BLaER1 (cell line): ENCODE results near the gene FBXL14.
A peak's percentile ranks its signal among the peaks of the same experiment; 100 is the strongest.

Source experiments
- H3K27ac ChIP-seq: shearing (Covaris generic); formaldehyde crosslinking; 2 replicates; pipeline ENCODE4 v1.8.1; 2022
- H3K27me3 ChIP-seq: shearing (Covaris generic); formaldehyde crosslinking; 2 replicates; pipeline ENCODE4 v1.8.1; 2022
- H3K36me3 ChIP-seq: shearing (Covaris generic); formaldehyde crosslinking; 2 replicates; pipeline ENCODE4 v1.8.1; 2022
- H3K4me1 ChIP-seq: shearing (Covaris generic); formaldehyde crosslinking; 2 replicates; pipeline ENCODE4 v1.8.1; 2022
- H3K4me2 ChIP-seq: shearing (Covaris generic); formaldehyde crosslinking; 2 replicates; pipeline ENCODE4 v1.8.1; 2022
- H3K4me3 ChIP-seq: shearing (Covaris generic); formaldehyde crosslinking; 2 replicates; pipeline ENCODE4 v1.8.1; 2022
- H3K9ac ChIP-seq: shearing (Covaris generic); formaldehyde crosslinking; 2 replicates; pipeline ENCODE4 v1.8.1; 2022
- H3K9me3 ChIP-seq: shearing (Covaris generic); formaldehyde crosslinking; 2 replicates; pipeline ENCODE4 v1.8.1; 2022
- H4K20me1 ChIP-seq: shearing (Covaris generic); formaldehyde crosslinking; 2 replicates; pipeline ENCODE4 v1.8.1; 2022
- Cebpa-rat ChIP-seq: shearing (Covaris generic); IDR thresholded peaks from 2 replicates; pipeline ENCODE4 v1.8.1; 2022

The FBXL14 gene

DNA sequence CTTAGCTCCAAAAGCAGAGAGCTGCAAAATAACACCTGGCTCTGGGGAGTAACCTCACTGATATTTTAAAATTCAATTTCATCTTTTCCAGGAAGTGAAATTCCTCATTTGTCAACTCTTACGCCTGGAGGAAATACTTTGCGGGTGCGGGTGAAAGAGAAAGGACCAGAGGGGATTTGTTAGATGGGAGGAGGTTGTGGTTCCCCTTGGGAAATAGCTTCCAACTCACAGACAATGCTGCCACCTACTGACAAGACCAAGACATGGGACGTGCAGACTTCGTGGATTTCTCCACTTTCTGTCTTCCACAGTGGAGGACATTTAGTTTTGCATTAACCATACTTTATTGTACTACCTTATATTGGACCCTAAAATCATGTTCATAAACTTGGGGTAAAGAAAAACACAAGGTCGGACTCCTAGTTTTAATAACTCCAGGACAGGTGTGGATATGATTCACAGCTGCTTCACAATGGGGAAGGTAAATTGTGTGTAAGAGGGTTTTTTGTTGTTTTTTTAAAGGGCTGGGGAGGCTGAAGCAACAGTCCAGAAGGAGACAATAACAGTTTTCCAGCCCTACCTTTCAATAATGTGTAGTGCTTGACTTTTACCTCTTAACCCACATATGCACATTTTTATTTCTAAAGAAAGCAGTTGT, 10.8 kb downstream of the FBXL14 start:
- Histone ChIP-seq H3K27ac (no peak overlapping the region), H4K20me1 (peaks cover 62% of the 10 kb centered on the region), H3K9ac (no peak overlapping the region), H3K4me2 (peak overlapping the region; percentile 57), H3K9me3 (no peaks in the 10 kb centered on the region), H3K4me1 (peaks cover 39% of the 10 kb centered on the region), H3K36me3 (no peaks in the 10 kb centered on the region), H3K27me3 (no peaks in the 10 kb centered on the region), H3K4me3 (no peak overlapping the region)
- no peak for TF ChIP-seq Cebpa-rat

DNA sequence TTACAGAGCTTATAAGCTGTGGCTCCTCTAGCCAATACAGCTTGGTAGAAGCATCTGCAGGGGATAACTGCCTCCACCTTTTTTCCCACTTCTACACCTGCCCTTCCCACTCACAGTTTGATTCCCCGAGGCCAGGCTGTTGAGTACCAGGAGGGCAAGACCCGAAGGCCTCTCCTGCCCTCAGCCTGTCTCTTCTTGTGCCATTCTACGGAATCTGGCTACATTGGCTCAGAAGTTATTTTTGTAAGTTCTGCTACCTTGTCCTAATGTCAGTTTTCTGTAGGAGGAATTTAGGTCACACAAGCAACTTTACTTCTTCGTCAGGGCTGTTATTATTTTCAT, 11.7 kb downstream of the FBXL14 start:
- Histone ChIP-seq H3K27me3 (no peaks in the 10 kb centered on the region), H3K4me3 (no peak overlapping the region), H3K4me2 (no peak overlapping the region), H3K9ac (0 out of 2 replicates have a peak overlapping the region, but pooled peaks have one; percentile 4), H3K36me3 (no peaks in the 10 kb centered on the region), H3K9me3 (no peaks in the 10 kb centered on the region), H3K4me1 (peaks cover 30% of the 10 kb centered on the region), H4K20me1 (peaks cover 53% of the 10 kb centered on the region), H3K27ac (no peak overlapping the region)
- no peak for TF ChIP-seq Cebpa-rat

DNA sequence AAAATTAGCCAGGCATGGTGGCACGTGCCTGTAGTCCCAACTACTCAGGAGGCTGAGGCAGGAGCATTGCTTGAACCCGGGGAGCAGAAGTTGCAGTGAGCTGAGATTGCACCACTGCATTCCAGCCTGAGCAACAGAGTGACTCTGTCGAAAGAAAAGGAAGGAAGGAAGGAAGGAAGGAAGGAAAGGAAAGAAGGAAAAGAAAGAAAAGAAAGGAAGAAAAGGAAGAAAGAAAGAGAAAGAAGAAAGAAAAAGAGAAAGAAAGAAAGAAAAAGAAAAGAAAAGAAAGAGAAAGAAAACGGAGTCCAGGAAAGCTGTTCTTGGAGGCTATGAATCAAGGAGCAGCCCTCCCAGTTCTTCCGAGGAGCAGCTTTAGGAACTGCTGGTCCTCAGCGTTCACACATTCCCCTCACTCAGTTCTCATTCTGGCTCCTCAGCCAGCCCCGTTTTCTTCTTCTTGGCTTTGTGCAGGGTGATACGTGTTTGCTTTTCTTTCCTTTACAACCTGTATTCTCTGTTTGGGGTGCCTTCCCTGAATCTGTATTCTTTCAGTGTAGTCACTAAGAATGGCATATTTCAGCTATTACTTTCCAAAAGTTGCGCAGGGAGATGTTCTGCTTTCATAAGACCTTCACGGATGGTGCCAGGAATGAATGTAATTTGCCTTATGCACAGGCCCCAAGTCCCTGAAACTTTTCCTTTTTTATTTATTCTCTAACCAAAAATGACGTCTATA, 12.2 kb downstream of the FBXL14 start:
- peaks cover 48% of the 10 kb centered on the region for H4K20me1 ChIP-seq
- no peak overlapping the region for H3K27ac ChIP-seq
- H3K9me3 ChIP-seq = no peaks in the 10 kb centered on the region
- H3K9ac ChIP-seq = 0 out of 2 replicates have a peak overlapping the region, but pooled peaks have one; percentile 4
- no peaks in the 10 kb centered on the region for H3K27me3 ChIP-seq
- H3K4me2 ChIP-seq = no peak overlapping the region
- no peaks in the 10 kb centered on the region for H3K36me3 ChIP-seq
- no peak overlapping the region for H3K4me3 ChIP-seq
- H3K4me1 ChIP-seq = peaks cover 30% of the 10 kb centered on the region
- no peak for TF ChIP-seq Cebpa-rat

DNA sequence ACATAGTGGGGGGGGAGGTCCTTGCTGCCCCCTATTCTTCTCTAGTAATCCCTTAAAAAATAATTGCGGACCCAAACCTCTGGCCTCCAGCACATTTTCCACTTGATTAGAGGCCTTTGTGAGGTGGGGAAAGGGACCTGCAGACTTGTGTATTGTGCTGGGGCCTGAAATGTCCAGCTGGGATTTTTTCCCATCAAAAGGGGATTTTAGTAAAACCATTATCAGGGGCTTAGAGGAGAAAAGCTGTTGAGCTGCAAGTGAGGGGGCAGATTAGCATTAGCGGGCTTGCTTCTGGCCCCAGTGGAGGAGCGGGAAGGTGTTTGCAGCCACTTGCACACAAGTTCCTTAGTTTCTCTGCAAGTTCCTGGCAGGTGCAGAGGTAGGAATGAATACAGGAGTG, 13.9 kb downstream of the FBXL14 start:
- Histone ChIP-seq H3K36me3 (no peaks in the 10 kb centered on the region), H3K4me1 (peaks cover 34% of the 10 kb centered on the region), H3K9ac (no peak overlapping the region), H3K9me3 (no peaks in the 10 kb centered on the region), H3K27me3 (no peaks in the 10 kb centered on the region), H3K4me2 (no peak overlapping the region), H4K20me1 (peaks cover 42% of the 10 kb centered on the region; the same call in 1 of the 2 replicates), H3K4me3 (no peak overlapping the region), H3K27ac (no peak overlapping the region)
- no peak for TF ChIP-seq Cebpa-rat

DNA sequence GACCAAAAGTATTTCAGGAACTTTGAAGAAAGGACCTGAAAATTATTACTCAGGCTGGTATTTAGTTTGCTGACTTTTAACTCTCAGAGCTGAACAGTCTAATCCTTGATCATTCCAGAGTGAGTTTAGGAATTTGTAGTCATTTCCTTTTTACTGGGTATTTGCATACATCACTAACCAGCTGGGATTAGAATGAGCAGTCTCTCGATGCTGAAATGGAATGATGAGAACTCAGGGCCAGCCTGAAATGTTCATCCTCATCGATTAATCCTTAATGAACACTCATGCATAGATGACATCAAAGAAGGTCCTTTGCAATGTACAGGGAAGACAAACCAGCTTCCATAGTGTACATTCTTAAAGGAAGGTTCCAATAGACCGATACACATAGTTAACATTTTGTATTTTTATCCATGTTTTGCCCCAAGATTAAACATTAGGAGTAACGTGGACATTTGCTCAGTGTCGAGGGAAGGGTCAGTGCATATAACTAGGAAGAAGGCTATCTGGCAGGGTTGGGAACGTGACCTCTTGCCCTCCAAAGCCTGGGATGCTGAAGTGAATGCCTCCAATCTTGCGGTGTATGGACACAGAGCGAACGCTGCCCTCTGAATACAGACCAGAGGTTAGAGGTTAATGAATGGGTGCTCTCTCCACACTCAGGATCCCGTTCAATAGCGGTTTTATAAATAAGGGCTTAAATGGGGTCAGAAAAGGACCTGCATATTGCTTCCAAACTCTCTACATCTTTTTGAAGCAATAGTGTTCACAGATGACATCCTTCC, 14.5 kb downstream of the FBXL14 start:
- Histone ChIP-seq H3K9ac (no peak overlapping the region), H3K4me3 (no peak overlapping the region), H3K27me3 (no peaks in the 10 kb centered on the region), H3K4me2 (no peak overlapping the region), H3K4me1 (peaks cover 31% of the 10 kb centered on the region), H3K36me3 (no peaks in the 10 kb centered on the region), H3K9me3 (no peaks in the 10 kb centered on the region), H4K20me1 (peaks cover 39% of the 10 kb centered on the region; the same call in 1 of the 2 replicates), H3K27ac (no peak overlapping the region)
- no peak for TF ChIP-seq Cebpa-rat

GRCh38 chr12:1576410-1577241, 17.8 kb downstream of the FBXL14 start:
- H3K9me3 ChIP-seq = no peaks in the 10 kb centered on the region
- peak overlapping the region; percentile 46 for H3K4me2 ChIP-seq
- H4K20me1 ChIP-seq = peaks cover 22% of the 10 kb centered on the region; the same call in 1 of the 2 replicates
- no peak overlapping the region for H3K4me3 ChIP-seq
- H3K9ac ChIP-seq = peak overlapping the region; percentile 4; the same call in 1 of the 2 replicates
- H3K27me3 ChIP-seq = no peaks in the 10 kb centered on the region
- no peaks in the 10 kb centered on the region for H3K36me3 ChIP-seq
- peaks cover 23% of the 10 kb centered on the region for H3K4me1 ChIP-seq
- TF ChIP-seq Cebpa-rat = no peak
- H3K27ac ChIP-seq = no peak overlapping the region

- H3K4me3 ChIP-seq = no peak overlapping the region
- no peak for TF ChIP-seq Cebpa-rat
- peaks cover 12% of the 10 kb centered on the region; the same call in 1 of the 2 replicates for H4K20me1 ChIP-seq
- H3K9ac ChIP-seq = peak overlapping the region; percentile 4; the same call in 1 of the 2 replicates
- no peaks in the 10 kb centered on the region for H3K36me3 ChIP-seq
- peak overlapping the region; percentile 46 for H3K4me2 ChIP-seq
- H3K4me1 ChIP-seq = peaks cover 23% of the 10 kb centered on the region
- H3K27ac ChIP-seq = no peak overlapping the region
- H3K27me3 ChIP-seq = no peaks in the 10 kb centered on the region
- no peaks in the 10 kb centered on the region for H3K9me3 ChIP-seq
Observed at GRCh38 chr12:1575408-1576401, 18.7 kb downstream of the FBXL14 start.

DNA sequence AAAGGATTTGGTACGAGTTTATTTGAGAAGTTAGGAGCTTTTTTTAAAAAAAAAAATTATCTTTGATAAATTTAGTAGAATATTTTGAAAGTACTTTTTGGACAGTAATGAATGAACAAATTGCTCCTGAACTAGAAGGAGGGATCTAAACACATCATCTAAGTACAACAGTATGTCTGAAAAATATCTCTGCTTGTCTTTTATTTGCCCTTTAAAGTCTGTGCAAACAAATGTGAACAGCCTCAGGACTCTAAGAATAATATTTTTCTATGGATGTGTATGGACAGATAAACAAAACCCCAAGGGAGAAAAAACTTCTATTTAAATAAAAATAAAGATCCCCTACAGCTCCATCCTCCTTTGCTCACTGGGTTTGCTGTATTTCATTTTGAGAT, 19.5 kb downstream of the FBXL14 start:
- Histone ChIP-seq H3K36me3 (no peaks in the 10 kb centered on the region), H3K27ac (no peak overlapping the region), H4K20me1 (0 out of 2 replicates have a peak, but pooled peaks cover 10% of the 10 kb centered on the region), H3K9ac (no peak overlapping the region), H3K4me3 (no peak overlapping the region), H3K4me2 (peak overlapping the region; percentile 46; the same call in 1 of the 2 replicates), H3K9me3 (no peaks in the 10 kb centered on the region), H3K4me1 (peaks cover 23% of the 10 kb centered on the region), H3K27me3 (no peaks in the 10 kb centered on the region)
- TF ChIP-seq Cebpa-rat = no peak
